PC-9 (cell line): ENCODE results near the gene PHLDA1.

Experiments
- EZH2 ChIP-seq: fragments of 200-600 bp; sonication (generic); IDR thresholded peaks from 2 replicates; pipeline ENCODE4 v1.8.0; 2017; ENCODE audit warnings: antibody characterized with exemption, low read depth
- TF ChIP-seq, protein P1 (sequence below): fragments of 200-600 bp; sonication (generic); conservative IDR thresholded peaks from 2 replicates; pipeline ENCODE4 v1.6.1; 2017; ENCODE audit warnings: mixed run types, antibody characterized with exemption, mild to moderate bottlenecking, moderate library complexity

DNA sequence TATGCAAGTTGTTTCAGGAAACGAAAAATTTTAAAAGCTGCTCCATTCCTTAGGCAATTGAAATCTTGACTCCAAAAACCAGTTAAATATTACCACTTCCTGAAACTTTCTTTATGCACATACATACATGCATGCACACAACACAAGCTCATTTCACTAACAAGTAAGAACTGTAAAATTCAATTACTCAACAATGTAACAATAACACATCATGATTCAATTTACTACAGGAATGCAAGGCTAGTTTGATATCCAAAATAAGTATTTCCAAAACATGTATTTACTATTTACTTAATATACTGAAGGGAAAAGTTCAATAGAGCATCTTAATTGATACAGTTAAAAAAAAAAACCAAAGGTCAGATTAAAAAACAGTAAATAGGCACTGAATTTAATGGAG is 33.3 kb upstream of the PHLDA1 start:
- TF ChIP-seq, protein P1, sequence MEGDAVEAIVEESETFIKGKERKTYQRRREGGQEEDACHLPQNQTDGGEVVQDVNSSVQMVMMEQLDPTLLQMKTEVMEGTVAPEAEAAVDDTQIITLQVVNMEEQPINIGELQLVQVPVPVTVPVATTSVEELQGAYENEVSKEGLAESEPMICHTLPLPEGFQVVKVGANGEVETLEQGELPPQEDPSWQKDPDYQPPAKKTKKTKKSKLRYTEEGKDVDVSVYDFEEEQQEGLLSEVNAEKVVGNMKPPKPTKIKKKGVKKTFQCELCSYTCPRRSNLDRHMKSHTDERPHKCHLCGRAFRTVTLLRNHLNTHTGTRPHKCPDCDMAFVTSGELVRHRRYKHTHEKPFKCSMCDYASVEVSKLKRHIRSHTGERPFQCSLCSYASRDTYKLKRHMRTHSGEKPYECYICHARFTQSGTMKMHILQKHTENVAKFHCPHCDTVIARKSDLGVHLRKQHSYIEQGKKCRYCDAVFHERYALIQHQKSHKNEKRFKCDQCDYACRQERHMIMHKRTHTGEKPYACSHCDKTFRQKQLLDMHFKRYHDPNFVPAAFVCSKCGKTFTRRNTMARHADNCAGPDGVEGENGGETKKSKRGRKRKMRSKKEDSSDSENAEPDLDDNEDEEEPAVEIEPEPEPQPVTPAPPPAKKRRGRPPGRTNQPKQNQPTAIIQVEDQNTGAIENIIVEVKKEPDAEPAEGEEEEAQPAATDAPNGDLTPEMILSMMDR: no peak
- no peak for TF ChIP-seq EZH2
